HepG2 (cell line): ENCODE data around the gene CAVIN2. TPM values are rescaled to one million over a fixed set of nuclear protein-coding genes. Genes with fewer than 3 reads are reported as not detected.

Source experiments
- CAMTA2 ChIP-seq: sonication (generic); formaldehyde crosslinking; IDR thresholded peaks from 2 replicates; pipeline ENCODE4 v1.4.0; 2020; ENCODE audit warnings: mild to moderate bottlenecking, missing genetic modification reagents, borderline replicate concordance
- HMG20A ChIP-seq: IDR thresholded peaks from 2 replicates; pipeline ENCODE4 v1.6.1; 2016; ENCODE audit warnings: borderline replicate concordance
- HNF4A ChIP-seq: sonication (generic); formaldehyde crosslinking; IDR thresholded peaks from 2 replicates; pipeline ENCODE4 v1.4.0; 2020; ENCODE audit warnings: missing genetic modification reagents
- IRX3 ChIP-seq: sonication (generic); formaldehyde crosslinking; IDR thresholded peaks from 2 replicates; pipeline ENCODE4 v1.8.1; 2023; ENCODE audit warnings: mild to moderate bottlenecking, low read depth, missing genetic modification reagents, borderline replicate concordance
- MEIS1 ChIP-seq: sonication (generic); formaldehyde crosslinking; IDR thresholded peaks from 2 replicates; pipeline ENCODE4 v1.9.0; 2021; ENCODE audit warnings: mild to moderate bottlenecking, missing genetic modification reagents, moderate library complexity, borderline replicate concordance
- NCOA2 ChIP-seq: sonication (generic); formaldehyde crosslinking; IDR thresholded peaks from 2 replicates; pipeline ENCODE4 v1.8.0; 2022; ENCODE audit warnings: inconsistent platforms
- NFKB2 ChIP-seq: sonication (generic); formaldehyde crosslinking; IDR thresholded peaks from 2 replicates; pipeline ENCODE4 v1.4.0; 2020; ENCODE audit warnings: missing genetic modification reagents, borderline replicate concordance
- NR1H2 ChIP-seq: sonication (generic); formaldehyde crosslinking; IDR thresholded peaks from 2 replicates; pipeline ENCODE4 v1.8.1; 2022; ENCODE audit warnings: low read depth, missing genetic modification reagents, borderline replicate concordance
- POLR2G ChIP-seq: fragments of 200-400 bp; formaldehyde crosslinking; IDR thresholded peaks from 2 replicates; pipeline ENCODE4 v1.6.1; 2018; ENCODE audit warnings: mild to moderate bottlenecking, low read depth, low read length, moderate library complexity
- REPIN1 ChIP-seq: sonication (generic); formaldehyde crosslinking; IDR thresholded peaks from 2 replicates; pipeline ENCODE4 v1.8.0; 2022; ENCODE audit warnings: missing genetic modification reagents, low read depth, mild to moderate bottlenecking, borderline replicate concordance
- SP140L ChIP-seq: sonication (generic); formaldehyde crosslinking; IDR thresholded peaks from 2 replicates; pipeline ENCODE4 v1.4.0; 2020; ENCODE audit warnings: missing genetic modification reagents, borderline replicate concordance
- YEATS2 ChIP-seq: sonication (generic); formaldehyde crosslinking; IDR thresholded peaks from 2 replicates; pipeline ENCODE4 v1.4.0; 2020; ENCODE audit warnings: missing genetic modification reagents, borderline replicate concordance
- ZNF143 ChIP-seq: sonication (generic); formaldehyde crosslinking; IDR thresholded peaks from 2 replicates; pipeline ENCODE4 v1.4.0; 2020; ENCODE audit warnings: missing genetic modification reagents
- ZNF788 ChIP-seq: sonication (generic); formaldehyde crosslinking; IDR thresholded peaks from 2 replicates; pipeline ENCODE4 v1.5.0; 2020; ENCODE audit warnings: mild to moderate bottlenecking, missing genetic modification reagents, borderline replicate concordance
- polyA plus RNA-seq, 8 experiments: library from polyadenylated mRNA; depleted of rRNA in 3 of 8; stranded (reverse) in 7 of 8; unstranded in 1 of 8; fragments of >200 nt; fragmentation: Illumina TruSeq in 4 of 8; extraction: Trizol in 4 of 8; gene quantifications; 2 replicates each; pipeline versions ENCODE4 v1.2.1 to v1.2.3, GENCODE V29; 2011 to 2016; ENCODE audit warnings: low read depth in 4 of 8, missing spikeins in 1 of 8, mixed read lengths in 1 of 8; ENCODE audit not compliant: insufficient read depth in 1 of 8
- total RNA-seq, 5 experiments: library from RNA; depleted of rRNA; stranded (reverse); fragments of >200 nt; fragmentation: Illumina TruSeq; extraction: Trizol; gene quantifications; 2 replicates each; pipeline ENCODE4 v1.2.3, GENCODE V29; 2016; ENCODE audit warnings: low read depth in 1 of 5
- TF ChIP-seq, protein P1 (sequence below): sonication (generic); formaldehyde crosslinking; IDR thresholded peaks from 2 replicates; pipeline ENCODE4 v1.4.0; 2020; ENCODE audit warnings: missing genetic modification reagents, borderline replicate concordance
- TF ChIP-seq, protein P2 (sequence below): sonication (generic); formaldehyde crosslinking; IDR thresholded peaks from 2 replicates; pipeline ENCODE4 v1.8.0; 2022; ENCODE audit warnings: mild to moderate bottlenecking, missing genetic modification reagents
- TF ChIP-seq, protein P3 (sequence below): sonication (generic); formaldehyde crosslinking; conservative IDR thresholded peaks from 2 replicates; pipeline ENCODE4 v1.4.0; 2020; ENCODE audit warnings: missing genetic modification reagents
- TF ChIP-seq, protein P4 (sequence below): sonication (generic); formaldehyde crosslinking; IDR thresholded peaks from 2 replicates; pipeline ENCODE4 v1.5.1; 2020; ENCODE audit warnings: missing genetic modification reagents, mild to moderate bottlenecking, borderline replicate concordance

Gene CAVIN2
- total and polyA plus RNA-seq, 2 of the 13 experiments (the other 11 are each of a cell fraction or from before 2014, with no cell fraction given): 7.6 to 38.8 TPM

DNA sequence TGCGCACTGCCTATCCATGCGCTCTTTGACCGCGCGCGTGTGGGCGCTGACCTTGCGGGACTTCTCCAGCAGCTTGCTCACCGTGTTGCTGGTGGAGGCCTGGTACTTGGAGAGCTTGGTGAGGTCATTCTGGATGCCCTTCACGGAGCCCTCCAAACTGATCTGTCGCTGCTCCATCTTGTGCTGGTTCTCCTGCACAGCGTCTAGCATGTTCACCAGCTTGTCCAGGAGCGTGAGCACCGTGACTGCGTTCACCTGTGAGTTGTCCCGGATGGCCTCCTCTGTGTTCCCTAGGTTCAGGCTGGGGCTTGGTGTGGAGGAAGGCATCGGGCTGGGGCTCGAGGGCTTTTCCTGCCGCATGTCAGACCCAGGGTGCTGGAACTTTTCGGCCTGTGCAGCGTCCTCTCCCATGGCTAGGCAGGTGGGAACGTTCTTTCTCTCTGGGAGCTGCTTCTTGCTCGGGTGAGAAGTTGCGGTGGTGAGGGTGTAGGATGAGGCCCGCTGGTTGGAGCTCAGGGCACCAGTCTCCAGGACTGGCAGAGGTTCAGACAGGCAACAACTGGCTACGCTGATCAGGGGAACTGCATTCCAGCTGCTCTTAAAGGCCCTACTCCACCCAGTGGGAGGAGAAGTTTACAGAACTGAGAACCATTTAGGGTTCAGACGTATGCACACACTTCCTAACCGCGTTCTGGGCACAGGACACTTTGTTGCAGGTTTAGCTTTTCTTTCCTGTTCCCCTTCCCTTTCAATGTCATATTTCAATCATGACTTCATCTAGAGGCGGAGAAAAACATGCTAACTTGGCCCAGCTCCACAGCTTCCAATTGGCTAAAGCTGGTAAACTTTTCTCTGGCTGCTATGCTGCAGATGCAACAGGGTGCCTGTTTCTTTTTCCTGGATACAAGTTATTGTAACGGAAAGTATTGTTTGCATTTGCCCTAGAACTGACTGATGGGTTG is at the start of gene CAVIN2 (continued):
- TF ChIP-seq REPIN1 (peak; percentile 78; the same call in 1 of the 2 replicates), NR1H2 (CRISPR knock-in tag) (no peak), SP140L (peak; percentile 89; the same call in 1 of the 2 replicates), IRX3 (CRISPR knock-in tag) (peak; percentile 54; the same call in 1 of the 2 replicates), ZNF143 (CRISPR knock-in tag) (no peak), NFKB2 (peak; percentile 92; the same call in 1 of the 2 replicates), ZNF788 (peak; percentile 41; the same call in 1 of the 2 replicates), HNF4A (CRISPR knock-in tag) (no peak), POLR2G (peak; percentile 56), NCOA2 (CRISPR knock-in tag) (peak; percentile 65), YEATS2 (CRISPR knock-in tag) (no peak), HMG20A (CRISPR knock-in tag) (peak; percentile 51), CAMTA2 (CRISPR knock-in tag) (no peak), MEIS1 (no peak)
- TF ChIP-seq, protein P1, sequence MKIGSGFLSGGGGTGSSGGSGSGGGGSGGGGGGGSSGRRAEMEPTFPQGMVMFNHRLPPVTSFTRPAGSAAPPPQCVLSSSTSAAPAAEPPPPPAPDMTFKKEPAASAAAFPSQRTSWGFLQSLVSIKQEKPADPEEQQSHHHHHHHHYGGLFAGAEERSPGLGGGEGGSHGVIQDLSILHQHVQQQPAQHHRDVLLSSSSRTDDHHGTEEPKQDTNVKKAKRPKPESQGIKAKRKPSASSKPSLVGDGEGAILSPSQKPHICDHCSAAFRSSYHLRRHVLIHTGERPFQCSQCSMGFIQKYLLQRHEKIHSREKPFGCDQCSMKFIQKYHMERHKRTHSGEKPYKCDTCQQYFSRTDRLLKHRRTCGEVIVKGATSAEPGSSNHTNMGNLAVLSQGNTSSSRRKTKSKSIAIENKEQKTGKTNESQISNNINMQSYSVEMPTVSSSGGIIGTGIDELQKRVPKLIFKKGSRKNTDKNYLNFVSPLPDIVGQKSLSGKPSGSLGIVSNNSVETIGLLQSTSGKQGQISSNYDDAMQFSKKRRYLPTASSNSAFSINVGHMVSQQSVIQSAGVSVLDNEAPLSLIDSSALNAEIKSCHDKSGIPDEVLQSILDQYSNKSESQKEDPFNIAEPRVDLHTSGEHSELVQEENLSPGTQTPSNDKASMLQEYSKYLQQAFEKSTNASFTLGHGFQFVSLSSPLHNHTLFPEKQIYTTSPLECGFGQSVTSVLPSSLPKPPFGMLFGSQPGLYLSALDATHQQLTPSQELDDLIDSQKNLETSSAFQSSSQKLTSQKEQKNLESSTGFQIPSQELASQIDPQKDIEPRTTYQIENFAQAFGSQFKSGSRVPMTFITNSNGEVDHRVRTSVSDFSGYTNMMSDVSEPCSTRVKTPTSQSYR (CRISPR knock-in tag): 0 out of 2 replicates have a peak, but pooled peaks have one; percentile 15
- TF ChIP-seq, protein P2, sequence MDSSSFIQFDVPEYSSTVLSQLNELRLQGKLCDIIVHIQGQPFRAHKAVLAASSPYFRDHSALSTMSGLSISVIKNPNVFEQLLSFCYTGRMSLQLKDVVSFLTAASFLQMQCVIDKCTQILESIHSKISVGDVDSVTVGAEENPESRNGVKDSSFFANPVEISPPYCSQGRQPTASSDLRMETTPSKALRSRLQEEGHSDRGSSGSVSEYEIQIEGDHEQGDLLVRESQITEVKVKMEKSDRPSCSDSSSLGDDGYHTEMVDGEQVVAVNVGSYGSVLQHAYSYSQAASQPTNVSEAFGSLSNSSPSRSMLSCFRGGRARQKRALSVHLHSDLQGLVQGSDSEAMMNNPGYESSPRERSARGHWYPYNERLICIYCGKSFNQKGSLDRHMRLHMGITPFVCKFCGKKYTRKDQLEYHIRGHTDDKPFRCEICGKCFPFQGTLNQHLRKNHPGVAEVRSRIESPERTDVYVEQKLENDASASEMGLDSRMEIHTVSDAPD (CRISPR knock-in tag): 0 out of 2 replicates have a peak, but pooled peaks have one; percentile 57
- TF ChIP-seq, protein P3, sequence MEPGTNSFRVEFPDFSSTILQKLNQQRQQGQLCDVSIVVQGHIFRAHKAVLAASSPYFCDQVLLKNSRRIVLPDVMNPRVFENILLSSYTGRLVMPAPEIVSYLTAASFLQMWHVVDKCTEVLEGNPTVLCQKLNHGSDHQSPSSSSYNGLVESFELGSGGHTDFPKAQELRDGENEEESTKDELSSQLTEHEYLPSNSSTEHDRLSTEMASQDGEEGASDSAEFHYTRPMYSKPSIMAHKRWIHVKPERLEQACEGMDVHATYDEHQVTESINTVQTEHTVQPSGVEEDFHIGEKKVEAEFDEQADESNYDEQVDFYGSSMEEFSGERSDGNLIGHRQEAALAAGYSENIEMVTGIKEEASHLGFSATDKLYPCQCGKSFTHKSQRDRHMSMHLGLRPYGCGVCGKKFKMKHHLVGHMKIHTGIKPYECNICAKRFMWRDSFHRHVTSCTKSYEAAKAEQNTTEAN (CRISPR knock-in tag): 0 out of 2 replicates have a peak, but pooled peaks have one; percentile 18
- TF ChIP-seq, protein P4, sequence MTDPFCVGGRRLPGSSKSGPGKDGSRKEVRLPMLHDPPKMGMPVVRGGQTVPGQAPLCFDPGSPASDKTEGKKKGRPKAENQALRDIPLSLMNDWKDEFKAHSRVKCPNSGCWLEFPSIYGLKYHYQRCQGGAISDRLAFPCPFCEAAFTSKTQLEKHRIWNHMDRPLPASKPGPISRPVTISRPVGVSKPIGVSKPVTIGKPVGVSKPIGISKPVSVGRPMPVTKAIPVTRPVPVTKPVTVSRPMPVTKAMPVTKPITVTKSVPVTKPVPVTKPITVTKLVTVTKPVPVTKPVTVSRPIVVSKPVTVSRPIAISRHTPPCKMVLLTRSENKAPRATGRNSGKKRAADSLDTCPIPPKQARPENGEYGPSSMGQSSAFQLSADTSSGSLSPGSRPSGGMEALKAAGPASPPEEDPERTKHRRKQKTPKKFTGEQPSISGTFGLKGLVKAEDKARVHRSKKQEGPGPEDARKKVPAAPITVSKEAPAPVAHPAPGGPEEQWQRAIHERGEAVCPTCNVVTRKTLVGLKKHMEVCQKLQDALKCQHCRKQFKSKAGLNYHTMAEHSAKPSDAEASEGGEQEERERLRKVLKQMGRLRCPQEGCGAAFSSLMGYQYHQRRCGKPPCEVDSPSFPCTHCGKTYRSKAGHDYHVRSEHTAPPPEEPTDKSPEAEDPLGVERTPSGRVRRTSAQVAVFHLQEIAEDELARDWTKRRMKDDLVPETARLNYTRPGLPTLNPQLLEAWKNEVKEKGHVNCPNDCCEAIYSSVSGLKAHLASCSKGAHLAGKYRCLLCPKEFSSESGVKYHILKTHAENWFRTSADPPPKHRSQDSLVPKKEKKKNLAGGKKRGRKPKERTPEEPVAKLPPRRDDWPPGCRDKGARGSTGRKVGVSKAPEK (CRISPR knock-in tag): no peak; the same call in 1 of the 2 replicates
